Hindlimb muscle (tissue), 1 donor: ENCODE data around the gene UNC13C. TPM values are rescaled to one million over a fixed set of nuclear protein-coding genes. Genes with fewer than 3 reads are reported as not detected.
A peak's percentile ranks its signal among the peaks of the same experiment; 100 is the strongest.
"Not testable (repeated sequence)": the region's sequence is repeated elsewhere in the genome, so short reads cannot be mapped to it uniquely, and the experiment has no call there.

ENCODE experiments used
- DNase-seq: peaks from one replicate; pipeline ENCODE4 v3.0.0-alpha.2; 2013
- polyA plus RNA-seq: library from polyadenylated mRNA; unstranded; fragments of 120-200 nt; gene quantifications from one replicate; pipeline ENCODE4 v1.2.1, GENCODE V29; 2013; ENCODE audit not compliant: insufficient read length

Gene UNC13C
- polyA plus RNA-seq, 1 donor = 4.8 TPM

DNA sequence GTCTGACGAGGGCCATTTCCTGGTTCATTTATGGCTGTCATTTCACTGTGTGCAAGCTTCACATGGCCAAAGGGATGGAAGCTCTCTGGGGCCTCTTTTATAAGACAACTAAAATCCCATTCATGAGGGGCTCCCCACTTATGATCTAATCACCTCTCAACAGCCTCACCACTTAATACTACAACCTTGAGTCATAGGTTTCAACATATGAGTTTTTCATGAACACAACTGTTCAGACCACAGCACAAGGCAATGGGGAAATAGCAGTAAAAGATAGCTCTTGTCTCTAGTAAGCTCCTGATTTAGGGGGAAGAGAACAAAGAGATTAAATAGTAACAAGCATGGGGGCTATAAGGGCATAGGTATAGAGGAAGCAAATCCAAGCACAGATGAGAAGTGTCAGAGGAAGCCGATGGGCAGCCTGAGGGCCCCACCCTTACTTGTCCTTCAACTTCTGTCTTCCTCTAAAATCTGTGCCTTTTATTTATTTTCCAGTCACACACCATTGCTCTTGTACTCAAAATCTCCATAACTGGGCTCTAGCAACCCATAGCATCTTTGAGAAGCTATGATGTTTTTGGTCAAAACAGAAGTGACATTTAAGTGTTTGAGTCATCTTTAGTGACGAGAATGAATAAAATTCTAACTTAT is 329.1 kb downstream of the UNC13C start:
- no peak for DNase-seq

DNA sequence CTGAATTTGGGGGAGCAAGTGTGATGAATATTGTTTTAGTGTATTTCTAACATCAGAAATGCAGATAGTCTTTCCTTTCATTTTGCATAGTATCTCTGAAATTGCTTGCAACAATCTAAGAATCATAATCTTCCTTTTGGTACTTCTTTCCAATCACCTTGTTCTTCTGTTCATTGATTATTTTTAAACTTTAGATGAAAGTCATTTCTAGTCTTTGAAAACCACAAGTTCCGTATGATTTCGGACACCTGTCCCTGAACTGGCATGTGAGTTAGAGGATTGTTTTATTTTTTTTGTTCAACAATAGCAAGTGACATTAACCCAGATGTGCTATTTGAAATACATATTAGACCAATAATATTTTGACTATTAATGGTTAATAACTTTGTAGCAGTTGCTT is 329.7 kb downstream of the UNC13C start:
- DNase-seq = no peak

DNA sequence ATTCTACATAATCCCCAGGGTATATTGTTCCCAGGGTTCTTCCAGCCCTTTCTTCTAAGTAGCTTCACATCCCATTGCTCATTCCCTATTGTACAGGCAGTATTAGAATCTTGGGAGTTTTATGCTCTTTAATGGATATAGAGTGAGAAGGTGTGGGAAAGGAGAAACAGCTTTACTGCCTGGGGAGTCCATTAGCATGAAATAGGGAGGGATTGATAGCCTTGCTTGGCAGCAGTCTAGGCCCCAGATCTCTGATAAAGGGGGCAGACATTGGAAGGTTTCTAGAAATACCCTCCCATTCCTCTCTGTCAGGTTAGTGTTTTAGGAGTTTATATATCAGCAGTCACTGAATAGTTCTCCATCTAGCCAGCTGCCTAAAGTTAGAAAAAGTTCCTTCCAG is 334.3 kb downstream of the UNC13C start:
- DNase-seq = no peak

DNA sequence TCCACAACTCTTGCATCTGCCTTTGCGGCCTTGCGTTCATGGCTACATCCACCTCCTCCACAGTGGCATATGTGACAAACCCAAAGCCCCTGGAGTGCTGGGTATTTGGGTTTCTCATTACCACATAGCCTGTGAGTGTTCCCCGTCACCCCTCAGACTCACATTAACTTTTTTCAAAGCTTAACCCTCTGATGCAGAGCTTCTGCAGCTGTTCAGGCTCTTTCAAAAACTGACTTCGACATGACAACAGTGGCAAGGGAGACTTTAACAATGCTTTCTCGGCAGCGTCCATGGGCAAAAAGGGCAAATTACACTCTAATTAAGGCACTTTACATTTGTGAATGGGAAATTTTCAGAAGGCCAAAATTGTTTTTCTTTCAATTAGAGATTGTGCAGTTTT is 343.2 kb downstream of the UNC13C start:
- no peak for DNase-seq

DNA sequence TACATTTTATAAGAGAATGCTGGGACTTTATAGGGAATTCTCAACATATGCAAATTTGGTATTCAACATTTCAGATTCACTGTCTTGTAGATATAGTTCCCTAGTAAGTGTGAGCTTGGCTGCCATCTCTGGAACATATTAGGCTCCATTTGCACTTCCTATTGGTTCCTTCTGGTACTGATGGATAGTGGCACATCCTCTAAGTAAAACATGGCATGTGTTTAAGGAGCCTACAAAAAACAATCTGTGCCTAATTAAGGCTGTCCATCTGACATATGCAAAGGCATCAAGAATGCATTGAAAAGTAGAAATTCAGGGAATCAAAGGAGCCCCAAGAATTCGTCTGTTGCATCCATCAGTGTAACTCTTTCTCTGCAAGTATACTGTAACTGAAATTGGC is 344.1 kb downstream of the UNC13C start:
- DNase-seq = no peak

DNA sequence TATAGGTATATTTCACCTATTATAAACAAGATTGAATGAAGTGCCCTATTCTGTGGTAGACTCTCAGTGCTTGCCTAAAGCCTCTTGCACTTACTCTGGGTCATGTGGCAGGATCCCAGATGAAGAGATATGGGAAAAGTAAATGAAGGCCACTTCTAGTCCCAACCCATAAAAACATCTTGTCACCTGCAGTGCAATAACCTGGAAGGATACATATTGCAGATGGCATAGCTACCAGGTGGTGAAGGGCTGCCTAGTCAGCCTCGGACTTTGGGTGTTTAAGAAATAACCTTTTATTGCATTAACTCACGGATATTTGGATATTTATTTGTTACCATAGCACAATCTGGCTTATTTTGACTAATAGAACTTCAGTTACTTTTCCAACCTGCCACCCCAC is 367.1 kb downstream of the UNC13C start:
- DNase-seq = no peak

DNA sequence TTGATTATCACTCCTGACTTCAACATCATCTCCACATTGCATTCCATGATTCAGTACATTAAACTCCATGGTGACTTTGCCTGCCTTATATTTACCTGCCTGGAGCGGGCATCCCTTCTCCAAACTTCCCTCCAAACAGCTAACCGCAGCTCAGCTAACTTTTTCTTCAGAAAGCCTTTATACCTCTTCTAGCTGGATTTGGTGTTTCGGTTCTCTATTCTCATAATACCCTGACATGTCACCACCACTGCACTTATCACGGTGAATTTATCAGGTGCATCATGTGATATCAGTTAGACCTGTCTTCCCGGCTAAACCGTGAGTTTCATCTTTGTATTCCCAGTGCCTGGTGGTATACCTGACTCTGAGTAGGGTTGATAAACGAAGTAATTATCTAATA is 367.6 kb downstream of the UNC13C start:
- no peak for DNase-seq

DNA sequence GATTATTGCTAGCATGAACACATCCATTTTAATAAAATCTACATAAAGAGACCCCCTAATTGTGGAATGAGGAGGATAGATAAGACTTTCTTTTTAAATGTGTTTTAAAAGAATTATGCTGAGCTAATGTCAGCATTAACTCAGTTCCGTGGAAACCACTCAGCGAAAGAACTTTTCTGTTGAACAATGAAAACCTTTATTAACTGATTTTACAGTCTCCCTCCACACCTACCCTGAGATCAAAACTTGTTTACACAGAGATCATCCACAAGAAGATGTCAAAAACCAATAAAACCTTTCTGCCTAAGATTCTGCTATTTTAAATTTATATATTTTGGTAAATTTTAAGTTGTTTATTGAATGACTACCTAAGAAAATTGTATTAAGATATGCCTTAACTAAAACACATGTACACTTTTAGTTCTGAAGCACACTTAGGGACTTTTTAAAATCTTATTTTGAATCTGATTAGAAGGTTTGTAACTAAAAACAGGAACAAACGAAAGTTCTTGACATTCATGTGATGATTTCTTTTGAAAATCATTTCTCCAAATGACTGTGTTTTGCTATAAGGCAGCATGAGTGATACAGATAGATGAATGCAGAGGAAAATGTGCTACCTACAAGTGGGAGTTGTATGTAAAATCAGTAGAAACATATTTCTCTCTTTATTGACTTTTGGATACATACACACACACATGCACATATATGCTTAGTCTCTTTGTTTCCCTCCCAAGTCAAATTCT is 369.0 kb downstream of the UNC13C start:
- no peak for DNase-seq

DNA sequence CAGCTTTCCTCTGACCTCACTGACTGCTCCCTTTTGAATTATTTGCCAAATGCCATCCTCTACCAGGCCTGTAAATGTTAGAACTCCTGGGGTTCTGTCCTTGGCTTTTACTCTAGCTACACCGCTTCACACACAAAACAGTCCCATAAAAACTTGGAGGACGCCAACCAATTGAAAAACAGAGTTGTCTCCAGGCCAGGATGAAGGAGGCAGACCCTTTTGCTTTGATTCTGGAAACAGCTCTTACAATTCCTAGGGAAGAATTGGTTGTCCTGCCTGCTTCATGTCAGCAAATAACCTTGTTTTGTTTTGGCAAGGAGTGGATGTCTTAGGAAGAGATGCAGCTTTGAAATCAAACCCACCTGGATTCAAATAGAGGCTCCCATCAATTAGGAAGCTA is 375.5 kb downstream of the UNC13C start:
- no peak for DNase-seq

DNA sequence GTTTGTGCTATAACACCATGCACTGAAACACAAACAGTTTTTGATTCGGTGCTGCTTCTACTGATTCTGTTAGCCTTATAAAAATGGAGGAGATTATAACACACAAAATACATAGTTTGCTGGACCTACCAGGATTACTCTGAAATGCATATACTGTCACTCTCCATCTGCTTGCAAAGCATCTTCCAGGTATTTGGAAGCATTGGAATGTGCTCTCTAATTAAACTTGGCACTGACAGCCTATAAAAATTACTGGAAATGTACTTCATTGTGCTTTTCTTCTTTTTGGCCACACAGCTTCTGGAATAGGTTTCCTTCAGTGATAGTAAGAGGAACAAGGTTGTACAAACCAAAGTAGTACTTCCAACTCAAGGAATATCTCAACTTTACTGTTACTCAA is 376.1 kb downstream of the UNC13C start:
- DNase-seq = no peak

DNA sequence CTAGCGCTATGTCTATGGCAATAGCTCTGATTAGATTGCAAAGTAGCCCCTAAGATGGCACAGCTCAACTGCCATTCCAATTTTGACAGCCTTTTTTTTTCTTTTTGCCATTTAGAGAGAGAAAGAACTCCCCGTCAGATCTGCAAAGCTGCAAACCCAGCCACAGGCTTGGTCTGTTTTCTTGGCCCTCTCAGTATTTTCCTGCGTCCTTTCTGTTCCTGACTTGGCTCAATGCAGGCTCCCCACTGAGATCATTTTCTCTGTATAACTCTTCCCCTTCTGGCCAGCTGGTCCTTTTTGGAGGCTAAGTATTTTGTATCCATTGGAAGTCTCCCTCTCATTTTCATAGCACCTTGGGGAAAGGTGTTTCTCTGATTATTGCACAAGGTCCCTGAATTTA is 386.7 kb downstream of the UNC13C start:
- DNase-seq = peak; percentile 21

DNA sequence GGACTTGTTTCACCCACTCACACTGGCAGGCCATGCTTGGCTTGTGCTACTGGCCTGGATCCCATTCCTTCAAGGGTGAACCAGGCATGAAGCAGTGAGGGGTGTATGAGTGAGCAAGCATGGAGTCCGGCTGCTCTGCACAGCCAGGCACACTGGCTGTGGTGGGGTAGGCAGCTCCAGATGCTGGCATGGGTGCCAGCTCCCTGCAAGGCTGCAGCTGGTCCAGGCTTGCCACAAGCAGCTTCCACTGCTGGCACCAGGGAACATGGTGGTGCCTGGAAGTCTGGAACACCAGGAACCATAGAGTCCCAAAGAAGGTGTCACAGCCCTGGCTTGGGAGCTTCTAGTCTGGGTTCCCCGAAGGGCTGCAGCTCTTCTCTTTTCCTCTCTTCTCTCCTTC is 395.1 kb downstream of the UNC13C start:
- no peak for DNase-seq

DNA sequence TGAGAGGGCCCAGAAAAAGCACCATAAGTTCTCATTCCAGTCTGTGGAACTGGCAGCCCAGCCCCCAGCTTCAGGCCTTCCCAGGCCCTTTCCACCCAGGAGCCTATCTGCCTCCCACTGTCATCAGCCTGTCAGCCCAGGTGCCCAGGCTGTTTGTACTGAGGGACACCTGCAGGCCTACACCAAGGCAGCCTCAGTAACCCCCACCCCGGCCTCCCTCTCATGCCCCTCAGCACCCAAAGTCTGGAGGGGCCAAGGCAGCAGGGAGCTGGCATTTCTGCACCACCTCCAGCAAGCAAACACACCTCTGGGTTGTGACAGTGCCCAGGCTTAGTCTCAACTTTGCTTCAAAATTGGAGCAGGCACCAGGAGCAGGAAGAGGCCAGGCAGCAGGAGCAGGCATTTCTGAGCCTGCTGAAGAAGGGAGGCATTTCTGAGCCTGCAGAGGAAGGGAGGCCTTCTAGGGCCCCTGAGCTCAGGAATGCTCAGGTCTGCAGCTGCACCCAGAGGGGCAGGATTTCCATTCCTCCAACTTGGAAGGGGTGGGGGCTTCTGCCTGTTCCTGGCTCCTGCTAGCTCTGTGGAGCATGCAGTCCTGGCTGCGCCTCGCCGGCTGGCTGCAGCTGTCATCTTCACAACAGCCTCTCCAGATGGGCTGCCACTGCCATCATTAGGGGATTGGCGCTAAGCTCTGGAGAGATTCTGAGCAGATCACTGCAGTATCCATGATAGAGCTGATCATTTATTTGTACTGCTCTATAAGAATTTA is 396.1 kb downstream of the UNC13C start:
- no peak for DNase-seq

DNA sequence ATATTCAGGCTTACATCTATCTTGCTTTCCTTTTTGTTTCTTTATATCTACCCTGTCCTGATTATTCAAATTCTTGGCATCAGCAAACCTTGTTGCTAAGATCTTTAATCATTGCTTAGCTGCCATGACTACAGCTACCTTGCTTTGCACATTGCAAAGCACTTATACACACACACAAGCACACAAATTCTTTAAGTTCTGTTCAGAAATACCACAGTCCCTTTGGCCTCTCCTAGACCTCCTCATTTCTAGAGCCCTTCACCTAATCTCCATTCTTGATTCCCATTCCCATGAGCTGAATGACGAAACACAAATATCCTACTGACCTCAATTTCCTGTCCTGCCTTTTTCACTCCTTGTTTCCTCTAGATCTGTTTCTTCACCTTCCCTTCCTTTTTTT is 409.6 kb downstream of the UNC13C start:
- DNase-seq = no peak

DNA sequence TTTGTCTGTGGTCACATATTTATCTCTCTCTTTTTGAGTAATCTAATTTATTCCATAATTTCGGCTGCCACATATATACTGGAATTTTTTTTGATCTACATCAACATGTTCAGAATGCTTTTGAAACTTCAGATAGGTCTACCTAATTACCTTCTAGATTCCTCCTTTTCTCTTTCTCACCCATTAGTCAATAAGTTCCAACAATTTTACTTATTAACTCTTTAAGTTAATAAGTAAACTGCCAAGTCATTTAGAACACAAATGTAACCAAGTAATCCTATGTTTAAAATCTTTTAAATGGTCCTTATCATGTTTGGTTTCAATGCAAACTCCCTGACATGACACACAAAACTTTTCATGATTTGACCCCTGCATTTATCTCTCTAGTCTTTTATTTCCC is 410.5 kb downstream of the UNC13C start:
- no peak for DNase-seq

DNA sequence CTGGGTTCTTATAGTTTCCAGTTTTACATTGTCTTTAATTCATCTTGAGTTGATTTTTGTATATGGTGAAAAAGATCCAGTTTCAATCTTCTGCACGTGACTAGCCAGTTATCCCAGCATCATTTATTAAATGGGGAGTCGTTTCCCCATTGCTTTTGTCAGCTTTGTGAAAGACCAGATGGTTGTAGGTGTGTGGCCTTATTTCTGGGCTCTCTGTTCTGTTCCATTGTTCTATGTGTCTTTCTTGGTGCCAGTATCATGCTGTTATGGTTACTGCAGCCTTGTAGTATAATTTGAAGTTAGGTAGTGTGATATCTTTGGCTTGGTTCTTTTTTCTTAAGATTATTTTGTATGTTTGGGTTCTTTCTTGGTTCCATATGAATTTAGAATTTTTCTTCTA is 432.2 kb downstream of the UNC13C start:
- no peak for DNase-seq

DNA sequence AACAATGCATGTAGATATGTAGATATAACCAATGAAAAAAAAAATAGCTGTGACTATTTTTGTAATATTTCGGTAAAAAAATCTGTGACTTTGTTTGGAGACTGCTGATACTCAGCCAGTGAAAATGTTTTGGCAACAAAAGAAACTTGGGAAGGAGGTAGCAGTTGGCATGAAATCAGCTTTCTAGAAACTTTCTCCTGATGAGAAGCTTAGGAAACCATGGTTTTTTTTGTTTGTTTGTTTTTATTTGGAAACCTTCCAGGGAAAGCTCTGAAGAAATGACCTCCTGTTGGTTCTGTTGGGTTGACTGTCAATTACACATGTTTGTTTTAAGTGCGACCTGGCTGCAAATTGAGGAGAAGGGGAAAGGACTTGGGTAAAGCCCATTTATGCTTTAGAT is 445.9 kb downstream of the UNC13C start:
- no peak for DNase-seq

DNA sequence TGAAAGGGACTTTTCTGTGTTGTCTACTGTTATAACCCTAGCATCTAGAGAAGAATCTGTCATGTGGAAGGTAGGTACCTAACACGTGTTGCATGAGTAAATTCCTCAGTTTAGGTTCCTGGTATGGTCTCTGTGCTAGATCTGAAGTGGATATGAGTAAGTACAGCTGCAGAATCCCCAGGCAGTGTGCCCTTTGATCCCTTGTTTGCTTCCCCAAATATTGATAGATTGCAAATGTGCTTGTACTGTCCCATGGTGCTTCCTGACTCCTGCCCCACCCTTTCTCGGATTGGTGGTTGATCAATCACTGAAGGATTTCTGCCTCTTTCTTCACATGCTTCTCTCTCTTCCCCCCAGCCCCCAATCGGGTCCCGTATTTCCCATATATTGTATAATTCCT is 450.4 kb downstream of the UNC13C start:
- no peak for DNase-seq

DNA sequence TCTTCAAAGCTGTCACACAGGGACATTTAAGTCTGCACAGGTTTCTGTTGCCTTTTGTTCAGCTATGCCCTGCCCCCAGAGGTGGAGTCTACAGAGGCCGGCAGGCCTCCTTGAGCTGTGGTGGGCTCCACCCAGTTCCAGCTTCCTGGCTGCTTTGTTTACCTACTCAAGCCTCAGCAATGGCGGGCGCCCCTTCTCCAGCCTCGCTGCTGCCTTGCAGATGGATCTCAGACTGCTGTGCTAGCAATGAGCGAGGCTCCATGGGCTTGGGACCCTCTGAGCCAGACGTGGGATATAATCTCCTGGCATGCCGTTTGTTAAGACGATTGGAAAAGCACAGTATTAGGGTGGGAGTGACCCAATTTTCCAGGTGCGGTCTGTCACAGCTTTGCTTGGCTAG is 472.0 kb downstream of the UNC13C start:
- DNase-seq = not testable (repeated sequence)

DNA sequence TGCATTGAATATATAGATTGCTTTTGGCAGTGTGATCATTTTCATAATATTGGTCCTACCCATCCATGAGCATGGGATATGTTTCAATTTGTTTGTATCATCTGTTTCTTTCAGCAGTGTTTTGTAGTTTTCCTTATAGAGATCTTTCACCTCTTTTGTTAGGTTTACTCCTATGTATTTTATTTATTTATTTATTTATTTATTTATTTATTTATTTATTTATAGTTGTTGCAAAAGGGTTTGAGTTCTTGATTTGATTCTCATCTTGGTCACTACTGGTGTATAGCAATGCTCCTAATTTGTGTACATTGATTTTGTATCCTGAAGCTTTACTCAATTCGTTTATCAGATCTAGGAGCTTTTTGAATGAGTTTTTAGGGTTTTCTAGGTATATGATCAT is 478.2 kb downstream of the UNC13C start:
- DNase-seq = no peak

DNA sequence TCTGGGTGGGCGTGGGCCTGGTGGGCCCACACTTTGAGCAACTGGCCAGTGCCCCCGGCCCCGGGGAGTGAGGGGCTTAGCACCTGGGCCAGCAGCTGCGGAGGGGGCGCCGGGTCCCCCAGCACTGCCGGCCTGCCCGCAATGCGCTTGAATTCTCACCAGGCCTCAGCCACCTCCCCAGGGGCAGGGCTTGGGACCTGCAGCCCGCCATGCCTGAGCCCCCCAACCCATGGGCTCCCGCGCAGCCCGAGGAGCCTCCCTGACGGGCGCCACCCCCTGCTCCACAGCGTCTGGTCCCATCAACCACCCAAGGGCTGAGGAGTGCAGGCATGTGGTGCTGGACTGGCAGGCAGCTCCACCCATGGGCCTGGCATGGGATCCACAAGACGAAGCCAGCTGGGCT is 484.3 kb downstream of the UNC13C start:
- DNase-seq = no peak

DNA sequence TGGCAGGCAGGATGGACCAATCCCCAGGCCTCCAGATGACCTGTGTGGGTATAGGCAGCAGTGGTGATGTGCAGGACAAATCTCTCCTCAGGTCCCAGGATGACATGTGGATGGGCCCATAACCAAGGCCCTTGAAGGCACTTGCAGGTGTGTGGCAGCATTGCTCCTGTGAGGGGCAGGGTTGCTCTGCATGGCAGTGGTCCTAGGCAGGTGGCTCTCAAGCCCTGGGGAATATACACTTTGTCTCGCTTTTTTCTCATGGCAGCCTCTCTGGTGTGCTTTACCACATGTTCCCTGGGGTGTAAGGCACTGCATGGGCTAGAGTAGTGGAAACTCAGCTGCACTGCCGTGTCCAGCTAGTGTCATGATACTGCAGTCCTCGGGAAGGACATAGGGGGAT is 503.6 kb downstream of the UNC13C start:
- no peak for DNase-seq

DNA sequence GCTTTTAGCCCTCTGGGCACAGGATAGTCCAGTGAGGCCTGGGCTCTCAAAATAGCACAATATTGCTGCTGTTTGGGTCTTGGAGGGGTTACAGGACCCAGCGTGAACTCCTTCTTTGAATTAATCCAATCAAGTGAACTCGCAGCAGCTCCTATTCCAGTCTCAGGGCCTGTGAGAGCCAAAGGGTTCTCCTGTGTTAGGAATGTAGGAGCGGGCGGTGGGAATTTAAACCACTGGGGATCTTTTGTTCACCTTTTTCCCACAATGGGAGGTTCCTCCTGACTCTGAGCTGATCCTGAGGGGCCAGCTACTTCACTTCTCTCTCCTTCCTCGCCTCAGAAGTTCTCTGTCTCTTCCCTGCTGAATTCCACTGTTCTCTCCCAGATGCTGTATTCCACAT is 504.0 kb downstream of the UNC13C start:
- no peak for DNase-seq

DNA sequence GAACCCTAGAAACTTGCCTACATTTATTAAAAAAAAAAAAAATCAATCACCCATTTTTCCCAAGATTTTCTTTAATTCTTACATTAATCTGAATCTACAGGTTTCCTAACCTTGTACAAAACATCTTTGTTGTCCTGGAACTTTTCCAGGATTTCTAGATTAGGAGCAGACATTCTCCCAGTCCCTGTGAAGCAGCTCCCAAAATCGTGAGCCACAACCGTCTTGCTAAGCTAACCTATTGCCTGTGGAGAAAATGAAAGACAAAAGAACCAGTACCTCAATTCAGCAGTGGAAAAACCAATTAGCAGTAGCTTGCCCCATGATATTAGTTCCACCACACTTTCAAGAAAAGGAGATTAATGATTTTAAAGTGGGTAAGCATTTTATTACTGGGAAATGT is 522.1 kb downstream of the UNC13C start:
- no peak for DNase-seq
